GM23338 (cell line): ENCODE measurements around the gene NFXL1.

Experiments used
- CREB1 ChIP-seq: fragments of 250-450 bp; sonication (Bioruptor Pico); IDR thresholded peaks from 2 replicates; pipeline ENCODE4 v1.5.0; 2020; ENCODE audit warnings: low read depth, mild to moderate bottlenecking, moderate library complexity
- EZH2 ChIP-seq: fragments of 200-600 bp; sonication (generic); IDR thresholded peaks from one replicate; pipeline ENCODE4 v1.8.0; 2017; ENCODE audit warnings: antibody characterized with exemption, mild to moderate bottlenecking, low read depth; ENCODE audit not compliant: unreplicated experiment
- EZH2phosphoT487 ChIP-seq: fragments of 200-600 bp; sonication (generic); IDR thresholded peaks from one replicate; pipeline ENCODE4 v1.8.1; 2018; ENCODE audit warnings: antibody characterized with exemption; ENCODE audit not compliant: unreplicated experiment
- JUNB ChIP-seq: IDR thresholded peaks from one replicate; pipeline ENCODE4 v1.6.1; 2016; ENCODE audit warnings: antibody characterized with exemption; ENCODE audit not compliant: unreplicated experiment
- NANOG ChIP-seq: IDR thresholded peaks from 2 replicates; pipeline ENCODE4 v1.6.1; 2016; ENCODE audit warnings: antibody characterized with exemption, borderline replicate concordance
- POLR2AphosphoS5 ChIP-seq: IDR thresholded peaks from 2 replicates; pipeline ENCODE4 v1.6.1; 2016; ENCODE audit warnings: antibody characterized with exemption, low read depth
- ZNF331 ChIP-seq: fragments of 250-450 bp; sonication (Bioruptor Pico); IDR thresholded peaks from 2 replicates; pipeline ENCODE4 v1.5.0; 2020; ENCODE audit warnings: low read depth, mild to moderate bottlenecking, moderate library complexity
- TF ChIP-seq, protein P1 (sequence below), 2 experiments: fragments of 200-600 bp in 1 of 2; sonication (generic) in 1 of 2; conservative IDR thresholded peaks; 2 replicates each; pipeline versions ENCODE4 v1.5.1 to v1.6.1; 2016 to 2017; ENCODE audit warnings: antibody characterized with exemption in 2 of 2, low read depth in 2 of 2, mild to moderate bottlenecking in 2 of 2, moderate library complexity in 1 of 2
- TF ChIP-seq, protein P2 (sequence below): IDR thresholded peaks from one replicate; pipeline ENCODE4 v1.6.1; 2018; ENCODE audit warnings: antibody characterized with exemption; ENCODE audit not compliant: unreplicated experiment
- TF ChIP-seq, protein P3 (sequence below): IDR thresholded peaks from 2 replicates; pipeline ENCODE4 v1.6.1; 2016; ENCODE audit warnings: antibody characterized with exemption
- TF ChIP-seq, protein P4 (sequence below): fragments of 250-450 bp; sonication (Bioruptor Pico); IDR thresholded peaks from 2 replicates; pipeline ENCODE4 v1.5.0; 2020; ENCODE audit warnings: mild to moderate bottlenecking, moderate library complexity

DNA sequence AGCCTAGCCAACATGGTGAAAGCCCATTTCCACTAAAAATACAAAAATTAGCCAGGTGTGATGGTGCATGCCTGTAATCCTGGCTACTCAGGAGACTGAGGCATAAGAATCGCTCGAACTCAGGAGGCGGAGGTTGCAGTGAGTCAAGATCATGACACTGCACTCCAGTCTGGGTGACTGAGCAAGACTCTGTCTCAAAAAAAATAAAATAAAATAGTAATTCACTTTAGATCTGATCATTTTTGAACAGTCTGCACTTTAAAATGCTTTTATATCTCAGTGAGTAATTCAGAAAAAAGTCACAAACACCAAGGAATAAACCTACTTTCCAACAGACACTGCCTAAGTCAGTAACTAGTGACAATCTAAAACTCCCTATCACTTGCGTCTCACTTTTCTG lies 50.9 kb downstream of the NFXL1 start:
- TF ChIP-seq POLR2AphosphoS5 = no peak
- TF ChIP-seq, protein P1, sequence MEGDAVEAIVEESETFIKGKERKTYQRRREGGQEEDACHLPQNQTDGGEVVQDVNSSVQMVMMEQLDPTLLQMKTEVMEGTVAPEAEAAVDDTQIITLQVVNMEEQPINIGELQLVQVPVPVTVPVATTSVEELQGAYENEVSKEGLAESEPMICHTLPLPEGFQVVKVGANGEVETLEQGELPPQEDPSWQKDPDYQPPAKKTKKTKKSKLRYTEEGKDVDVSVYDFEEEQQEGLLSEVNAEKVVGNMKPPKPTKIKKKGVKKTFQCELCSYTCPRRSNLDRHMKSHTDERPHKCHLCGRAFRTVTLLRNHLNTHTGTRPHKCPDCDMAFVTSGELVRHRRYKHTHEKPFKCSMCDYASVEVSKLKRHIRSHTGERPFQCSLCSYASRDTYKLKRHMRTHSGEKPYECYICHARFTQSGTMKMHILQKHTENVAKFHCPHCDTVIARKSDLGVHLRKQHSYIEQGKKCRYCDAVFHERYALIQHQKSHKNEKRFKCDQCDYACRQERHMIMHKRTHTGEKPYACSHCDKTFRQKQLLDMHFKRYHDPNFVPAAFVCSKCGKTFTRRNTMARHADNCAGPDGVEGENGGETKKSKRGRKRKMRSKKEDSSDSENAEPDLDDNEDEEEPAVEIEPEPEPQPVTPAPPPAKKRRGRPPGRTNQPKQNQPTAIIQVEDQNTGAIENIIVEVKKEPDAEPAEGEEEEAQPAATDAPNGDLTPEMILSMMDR (conservative IDR thresholded peaks at IDR 0.05; ENCODE audit: low read depth in 2 of 2) = no peak
- TF ChIP-seq EZH2 = no peak
- no peak for TF ChIP-seq ZNF331 (CRISPR knock-in tag)
- TF ChIP-seq, protein P2, sequence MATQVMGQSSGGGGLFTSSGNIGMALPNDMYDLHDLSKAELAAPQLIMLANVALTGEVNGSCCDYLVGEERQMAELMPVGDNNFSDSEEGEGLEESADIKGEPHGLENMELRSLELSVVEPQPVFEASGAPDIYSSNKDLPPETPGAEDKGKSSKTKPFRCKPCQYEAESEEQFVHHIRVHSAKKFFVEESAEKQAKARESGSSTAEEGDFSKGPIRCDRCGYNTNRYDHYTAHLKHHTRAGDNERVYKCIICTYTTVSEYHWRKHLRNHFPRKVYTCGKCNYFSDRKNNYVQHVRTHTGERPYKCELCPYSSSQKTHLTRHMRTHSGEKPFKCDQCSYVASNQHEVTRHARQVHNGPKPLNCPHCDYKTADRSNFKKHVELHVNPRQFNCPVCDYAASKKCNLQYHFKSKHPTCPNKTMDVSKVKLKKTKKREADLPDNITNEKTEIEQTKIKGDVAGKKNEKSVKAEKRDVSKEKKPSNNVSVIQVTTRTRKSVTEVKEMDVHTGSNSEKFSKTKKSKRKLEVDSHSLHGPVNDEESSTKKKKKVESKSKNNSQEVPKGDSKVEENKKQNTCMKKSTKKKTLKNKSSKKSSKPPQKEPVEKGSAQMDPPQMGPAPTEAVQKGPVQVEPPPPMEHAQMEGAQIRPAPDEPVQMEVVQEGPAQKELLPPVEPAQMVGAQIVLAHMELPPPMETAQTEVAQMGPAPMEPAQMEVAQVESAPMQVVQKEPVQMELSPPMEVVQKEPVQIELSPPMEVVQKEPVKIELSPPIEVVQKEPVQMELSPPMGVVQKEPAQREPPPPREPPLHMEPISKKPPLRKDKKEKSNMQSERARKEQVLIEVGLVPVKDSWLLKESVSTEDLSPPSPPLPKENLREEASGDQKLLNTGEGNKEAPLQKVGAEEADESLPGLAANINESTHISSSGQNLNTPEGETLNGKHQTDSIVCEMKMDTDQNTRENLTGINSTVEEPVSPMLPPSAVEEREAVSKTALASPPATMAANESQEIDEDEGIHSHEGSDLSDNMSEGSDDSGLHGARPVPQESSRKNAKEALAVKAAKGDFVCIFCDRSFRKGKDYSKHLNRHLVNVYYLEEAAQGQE = no peak
- no peak for TF ChIP-seq JUNB
- no peak for TF ChIP-seq EZH2phosphoT487
- TF ChIP-seq CREB1 (CRISPR knock-in tag) = no peak
- TF ChIP-seq, protein P3, sequence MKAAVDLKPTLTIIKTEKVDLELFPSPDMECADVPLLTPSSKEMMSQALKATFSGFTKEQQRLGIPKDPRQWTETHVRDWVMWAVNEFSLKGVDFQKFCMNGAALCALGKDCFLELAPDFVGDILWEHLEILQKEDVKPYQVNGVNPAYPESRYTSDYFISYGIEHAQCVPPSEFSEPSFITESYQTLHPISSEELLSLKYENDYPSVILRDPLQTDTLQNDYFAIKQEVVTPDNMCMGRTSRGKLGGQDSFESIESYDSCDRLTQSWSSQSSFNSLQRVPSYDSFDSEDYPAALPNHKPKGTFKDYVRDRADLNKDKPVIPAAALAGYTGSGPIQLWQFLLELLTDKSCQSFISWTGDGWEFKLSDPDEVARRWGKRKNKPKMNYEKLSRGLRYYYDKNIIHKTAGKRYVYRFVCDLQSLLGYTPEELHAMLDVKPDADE = no peak
- TF ChIP-seq NANOG = no peak
- TF ChIP-seq, protein P4, sequence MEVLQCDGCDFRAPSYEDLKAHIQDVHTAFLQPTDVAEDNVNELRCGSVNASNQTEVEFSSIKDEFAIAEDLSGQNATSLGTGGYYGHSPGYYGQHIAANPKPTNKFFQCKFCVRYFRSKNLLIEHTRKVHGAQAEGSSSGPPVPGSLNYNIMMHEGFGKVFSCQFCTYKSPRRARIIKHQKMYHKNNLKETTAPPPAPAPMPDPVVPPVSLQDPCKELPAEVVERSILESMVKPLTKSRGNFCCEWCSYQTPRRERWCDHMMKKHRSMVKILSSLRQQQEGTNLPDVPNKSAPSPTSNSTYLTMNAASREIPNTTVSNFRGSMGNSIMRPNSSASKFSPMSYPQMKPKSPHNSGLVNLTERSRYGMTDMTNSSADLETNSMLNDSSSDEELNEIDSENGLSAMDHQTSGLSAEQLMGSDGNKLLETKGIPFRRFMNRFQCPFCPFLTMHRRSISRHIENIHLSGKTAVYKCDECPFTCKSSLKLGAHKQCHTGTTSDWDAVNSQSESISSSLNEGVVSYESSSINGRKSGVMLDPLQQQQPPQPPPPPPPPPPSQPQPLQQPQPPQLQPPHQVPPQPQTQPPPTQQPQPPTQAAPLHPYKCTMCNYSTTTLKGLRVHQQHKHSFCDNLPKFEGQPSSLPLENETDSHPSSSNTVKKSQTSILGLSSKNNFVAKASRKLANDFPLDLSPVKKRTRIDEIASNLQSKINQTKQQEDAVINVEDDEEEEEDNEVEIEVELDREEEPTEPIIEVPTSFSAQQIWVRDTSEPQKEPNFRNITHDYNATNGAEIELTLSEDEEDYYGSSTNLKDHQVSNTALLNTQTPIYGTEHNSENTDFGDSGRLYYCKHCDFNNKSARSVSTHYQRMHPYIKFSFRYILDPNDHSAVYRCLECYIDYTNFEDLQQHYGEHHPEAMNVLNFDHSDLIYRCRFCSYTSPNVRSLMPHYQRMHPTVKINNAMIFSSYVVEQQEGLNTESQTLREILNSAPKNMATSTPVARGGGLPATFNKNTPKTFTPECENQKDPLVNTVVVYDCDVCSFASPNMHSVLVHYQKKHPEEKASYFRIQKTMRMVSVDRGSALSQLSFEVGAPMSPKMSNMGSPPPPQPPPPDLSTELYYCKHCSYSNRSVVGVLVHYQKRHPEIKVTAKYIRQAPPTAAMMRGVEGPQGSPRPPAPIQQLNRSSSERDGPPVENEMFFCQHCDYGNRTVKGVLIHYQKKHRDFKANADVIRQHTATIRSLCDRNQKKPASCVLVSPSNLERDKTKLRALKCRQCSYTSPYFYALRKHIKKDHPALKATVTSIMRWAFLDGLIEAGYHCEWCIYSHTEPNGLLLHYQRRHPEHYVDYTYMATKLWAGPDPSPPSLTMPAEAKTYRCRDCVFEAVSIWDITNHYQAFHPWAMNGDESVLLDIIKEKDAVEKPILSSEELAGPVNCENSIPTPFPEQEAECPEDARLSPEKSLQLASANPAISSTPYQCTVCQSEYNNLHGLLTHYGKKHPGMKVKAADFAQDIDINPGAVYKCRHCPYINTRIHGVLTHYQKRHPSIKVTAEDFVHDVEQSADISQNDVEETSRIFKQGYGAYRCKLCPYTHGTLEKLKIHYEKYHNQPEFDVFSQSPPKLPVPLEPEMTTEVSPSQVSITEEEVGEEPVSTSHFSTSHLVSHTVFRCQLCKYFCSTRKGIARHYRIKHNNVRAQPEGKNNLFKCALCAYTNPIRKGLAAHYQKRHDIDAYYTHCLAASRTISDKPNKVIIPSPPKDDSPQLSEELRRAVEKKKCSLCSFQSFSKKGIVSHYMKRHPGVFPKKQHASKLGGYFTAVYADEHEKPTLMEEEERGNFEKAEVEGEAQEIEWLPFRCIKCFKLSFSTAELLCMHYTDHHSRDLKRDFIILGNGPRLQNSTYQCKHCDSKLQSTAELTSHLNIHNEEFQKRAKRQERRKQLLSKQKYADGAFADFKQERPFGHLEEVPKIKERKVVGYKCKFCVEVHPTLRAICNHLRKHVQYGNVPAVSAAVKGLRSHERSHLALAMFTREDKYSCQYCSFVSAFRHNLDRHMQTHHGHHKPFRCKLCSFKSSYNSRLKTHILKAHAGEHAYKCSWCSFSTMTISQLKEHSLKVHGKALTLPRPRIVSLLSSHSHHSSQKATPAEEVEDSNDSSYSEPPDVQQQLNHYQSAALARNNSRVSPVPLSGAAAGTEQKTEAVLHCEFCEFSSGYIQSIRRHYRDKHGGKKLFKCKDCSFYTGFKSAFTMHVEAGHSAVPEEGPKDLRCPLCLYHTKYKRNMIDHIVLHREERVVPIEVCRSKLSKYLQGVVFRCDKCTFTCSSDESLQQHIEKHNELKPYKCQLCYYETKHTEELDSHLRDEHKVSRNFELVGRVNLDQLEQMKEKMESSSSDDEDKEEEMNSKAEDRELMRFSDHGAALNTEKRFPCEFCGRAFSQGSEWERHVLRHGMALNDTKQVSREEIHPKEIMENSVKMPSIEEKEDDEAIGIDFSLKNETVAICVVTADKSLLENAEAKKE (CRISPR knock-in tag) = no peak
